Measurements from ENCODE around the gene SPTBN1. TPM values are rescaled to one million over a fixed set of nuclear protein-coding genes. Genes with fewer than 3 reads are reported as not detected.

Gene SPTBN1
- total and polyA plus RNA-seq, 5 donors: 141 to 348 (median 331) TPM

DNA sequence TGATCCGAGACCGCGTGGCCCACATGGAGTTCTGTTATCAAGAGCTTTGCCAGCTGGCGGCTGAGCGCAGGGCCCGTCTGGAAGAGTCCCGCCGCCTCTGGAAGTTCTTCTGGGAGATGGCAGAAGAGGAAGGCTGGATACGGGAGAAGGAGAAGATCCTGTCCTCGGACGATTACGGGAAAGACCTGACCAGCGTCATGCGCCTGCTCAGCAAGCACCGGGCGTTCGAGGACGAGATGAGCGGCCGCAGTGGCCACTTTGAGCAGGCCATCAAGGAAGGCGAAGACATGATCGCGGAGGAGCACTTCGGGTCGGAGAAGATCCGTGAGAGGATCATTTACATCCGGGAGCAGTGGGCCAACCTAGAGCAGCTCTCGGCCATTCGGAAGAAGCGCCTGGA is 172.8 kb downstream of the SPTBN1 start:
- H3K4me1 ChIP-seq (ENCODE audit: control insufficient read depth, insufficient read depth, low read length): peaks cover 31% of the 10 kb centered on the region
- ATAC-seq (no peak), DNase-seq (no peak)
- no peaks in the 10 kb centered on the region for H3K27me3 ChIP-seq (ENCODE audit: control insufficient read depth, insufficient read depth)
- no peak overlapping the region for H3K27ac ChIP-seq (ENCODE audit: low read length)
- WGBS: 90% methylated on average over 30 of the region's 30 CpGs
- intact Hi-C loops (cut with DNase I): no loop called here
- no peaks in the 10 kb centered on the region for H3K9me3 ChIP-seq (ENCODE audit: control insufficient read depth, low read length)
- H3K4me3 ChIP-seq (ENCODE audit: low read length): no peak overlapping the region

DNA sequence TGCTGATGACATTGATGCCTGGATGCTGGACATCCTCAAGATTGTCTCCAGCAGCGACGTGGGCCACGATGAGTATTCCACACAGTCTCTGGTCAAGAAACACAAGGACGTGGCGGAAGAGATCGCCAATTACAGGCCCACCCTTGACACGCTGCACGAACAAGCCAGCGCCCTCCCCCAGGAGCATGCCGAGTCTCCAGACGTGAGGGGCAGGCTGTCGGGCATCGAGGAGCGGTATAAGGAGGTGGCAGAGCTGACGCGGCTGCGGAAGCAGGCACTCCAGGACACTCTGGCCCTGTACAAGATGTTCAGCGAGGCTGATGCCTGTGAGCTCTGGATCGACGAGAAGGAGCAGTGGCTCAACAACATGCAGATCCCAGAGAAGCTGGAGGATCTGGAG is 173.3 kb downstream of the SPTBN1 start:
- ATAC-seq (no peak), DNase-seq (no peak)
- Histone ChIP-seq H3K4me3 (ENCODE audit: low read length) (no peak overlapping the region), H3K27ac (ENCODE audit: low read length) (no peak overlapping the region), H3K4me1 (ENCODE audit: control insufficient read depth, insufficient read depth, low read length) (peaks cover 34% of the 10 kb centered on the region), H3K27me3 (ENCODE audit: control insufficient read depth, insufficient read depth) (no peaks in the 10 kb centered on the region), H3K9me3 (ENCODE audit: control insufficient read depth, low read length) (no peaks in the 10 kb centered on the region)
- intact Hi-C loops (cut with DNase I): no loop called here
- WGBS: 91% methylated on average over 20 of the region's 20 CpGs

DNA sequence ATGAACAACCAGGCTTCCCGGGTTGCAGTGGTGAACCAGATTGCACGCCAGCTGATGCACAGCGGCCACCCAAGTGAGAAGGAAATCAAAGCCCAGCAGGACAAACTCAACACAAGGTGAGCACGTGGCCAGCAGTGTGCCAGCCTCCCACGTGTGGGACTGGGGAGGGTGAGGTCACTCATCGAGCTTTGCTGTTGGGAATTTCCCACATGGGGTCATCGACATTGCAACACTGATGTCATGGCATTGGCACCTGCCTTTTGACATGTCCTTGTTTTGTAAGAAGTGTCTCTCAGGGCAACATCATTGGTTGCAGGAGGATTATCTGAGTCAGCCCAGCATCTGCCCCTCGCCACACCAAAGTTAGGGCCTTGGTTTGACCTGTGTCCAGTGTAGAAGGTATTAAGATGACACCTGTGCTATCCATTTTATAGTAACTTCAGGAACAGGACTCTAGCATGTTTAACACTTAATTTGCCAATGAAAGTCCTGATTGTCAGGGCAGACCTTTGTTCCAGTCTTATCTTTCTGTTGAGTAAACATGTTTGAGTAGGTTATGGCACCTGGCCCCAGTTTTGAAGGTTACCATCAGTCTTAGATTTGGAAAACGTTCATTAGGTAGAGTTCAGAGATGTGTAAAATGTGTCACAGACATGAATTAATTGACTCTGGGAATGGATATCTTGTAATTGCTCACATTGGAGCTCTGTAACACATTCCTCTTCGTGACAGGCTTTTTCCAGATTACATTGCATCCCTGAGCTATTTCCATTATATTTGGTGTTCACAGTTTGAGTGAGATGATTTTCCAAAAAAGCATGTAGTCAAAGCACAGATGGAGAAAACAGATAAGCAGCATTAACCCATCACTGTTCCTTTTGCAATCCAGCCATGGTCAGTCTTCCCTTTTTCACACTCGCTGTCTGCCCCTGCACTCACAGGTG is 174.1 kb downstream of the SPTBN1 start:
- ATAC-seq (peak; percentile 22 to 26), DNase-seq (peak; percentile 55 to 65 (median 61))
- Histone ChIP-seq H3K27ac (ENCODE audit: low read length) (peak overlapping the region; percentile 10), H3K9me3 (ENCODE audit: control insufficient read depth, low read length) (no peaks in the 10 kb centered on the region), H3K27me3 (ENCODE audit: control insufficient read depth, insufficient read depth) (no peaks in the 10 kb centered on the region), H3K4me3 (ENCODE audit: low read length) (no peak overlapping the region), H3K4me1 (ENCODE audit: control insufficient read depth, insufficient read depth, low read length) (peaks cover 39% of the 10 kb centered on the region)
- intact Hi-C loops (cut with DNase I): loop anchor here in 1 of 4 donors (10.0 kb wide), 1 partner anchor 105 kb away; no protein-coding TSS in a partner anchor
- 43% methylated on average over 11 of the region's 11 CpGs for WGBS

DNA sequence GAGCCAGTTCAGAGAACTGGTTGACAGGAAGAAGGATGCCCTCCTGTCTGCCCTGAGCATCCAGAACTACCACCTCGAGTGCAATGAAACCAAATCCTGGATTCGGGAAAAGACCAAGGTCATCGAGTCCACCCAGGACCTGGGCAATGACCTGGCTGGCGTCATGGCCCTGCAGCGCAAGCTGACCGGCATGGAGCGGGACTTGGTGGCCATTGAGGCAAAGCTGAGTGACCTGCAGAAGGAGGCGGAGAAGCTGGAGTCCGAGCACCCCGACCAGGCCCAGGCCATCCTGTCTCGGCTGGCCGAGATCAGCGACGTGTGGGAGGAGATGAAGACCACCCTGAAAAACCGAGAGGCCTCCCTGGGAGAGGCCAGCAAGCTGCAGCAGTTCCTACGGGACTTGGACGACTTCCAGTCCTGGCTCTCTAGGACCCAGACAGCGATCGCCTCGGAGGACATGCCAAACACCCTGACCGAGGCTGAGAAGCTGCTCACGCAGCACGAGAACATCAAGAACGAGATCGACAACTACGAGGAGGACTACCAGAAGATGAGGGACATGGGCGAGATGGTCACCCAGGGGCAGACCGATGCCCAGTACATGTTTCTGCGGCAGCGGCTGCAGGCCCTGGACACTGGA is 174.9 kb downstream of the SPTBN1 start:
- intact Hi-C loops (cut with DNase I): loop anchor here in 1 of 4 donors (10.0 kb wide), 1 partner anchor 106 kb away; no protein-coding TSS in a partner anchor
- 52% methylated on average over 30 of the region's 30 CpGs for WGBS
- Histone ChIP-seq H3K4me3 (ENCODE audit: low read length) (no peak overlapping the region), H3K27me3 (ENCODE audit: control insufficient read depth, insufficient read depth) (no peaks in the 10 kb centered on the region), H3K9me3 (ENCODE audit: control insufficient read depth, low read length) (no peaks in the 10 kb centered on the region), H3K27ac (ENCODE audit: low read length) (peak overlapping the region; percentile 10), H3K4me1 (ENCODE audit: control insufficient read depth, insufficient read depth, low read length) (peaks cover 38% of the 10 kb centered on the region)
- peak; percentile 53 to 78 (median 74) for DNase-seq
- ATAC-seq: peak in 1 of 2 donors; percentile 31

DNA sequence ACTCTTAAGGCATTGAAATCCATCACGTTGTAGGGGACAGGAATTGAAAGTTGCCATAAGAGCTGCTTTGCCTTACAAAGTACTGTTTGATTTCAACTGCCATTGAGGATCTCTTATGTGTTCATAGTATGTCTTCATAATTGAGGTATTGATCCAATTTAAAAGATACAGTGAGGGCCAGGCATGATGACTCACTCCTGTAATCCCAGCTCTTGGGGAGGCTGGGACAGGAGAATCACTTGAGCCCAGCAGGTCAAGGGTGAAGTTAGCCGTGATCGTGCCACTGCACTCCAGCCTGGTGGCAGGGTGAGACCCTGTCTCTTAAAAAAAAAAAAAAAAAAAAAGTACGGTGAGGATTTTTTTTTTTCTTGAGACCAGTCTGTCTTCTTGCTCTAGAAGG is 175.6 kb downstream of the SPTBN1 start:
- no peak overlapping the region for H3K4me3 ChIP-seq (ENCODE audit: low read length)
- peaks cover 39% of the 10 kb centered on the region for H3K4me1 ChIP-seq (ENCODE audit: control insufficient read depth, insufficient read depth, low read length)
- intact Hi-C loops (cut with DNase I): loop anchor here in 1 of 4 donors (10.0 kb wide), 1 partner anchor 107 kb away; no protein-coding TSS in a partner anchor
- H3K27ac ChIP-seq (ENCODE audit: low read length): no peak overlapping the region
- ATAC-seq (no peak), DNase-seq (no peak)
- WGBS: 50% methylated on average over 4 of the region's 4 CpGs
- no peaks in the 10 kb centered on the region for H3K9me3 ChIP-seq (ENCODE audit: control insufficient read depth, low read length)
- H3K27me3 ChIP-seq (ENCODE audit: control insufficient read depth, insufficient read depth): no peaks in the 10 kb centered on the region

DNA sequence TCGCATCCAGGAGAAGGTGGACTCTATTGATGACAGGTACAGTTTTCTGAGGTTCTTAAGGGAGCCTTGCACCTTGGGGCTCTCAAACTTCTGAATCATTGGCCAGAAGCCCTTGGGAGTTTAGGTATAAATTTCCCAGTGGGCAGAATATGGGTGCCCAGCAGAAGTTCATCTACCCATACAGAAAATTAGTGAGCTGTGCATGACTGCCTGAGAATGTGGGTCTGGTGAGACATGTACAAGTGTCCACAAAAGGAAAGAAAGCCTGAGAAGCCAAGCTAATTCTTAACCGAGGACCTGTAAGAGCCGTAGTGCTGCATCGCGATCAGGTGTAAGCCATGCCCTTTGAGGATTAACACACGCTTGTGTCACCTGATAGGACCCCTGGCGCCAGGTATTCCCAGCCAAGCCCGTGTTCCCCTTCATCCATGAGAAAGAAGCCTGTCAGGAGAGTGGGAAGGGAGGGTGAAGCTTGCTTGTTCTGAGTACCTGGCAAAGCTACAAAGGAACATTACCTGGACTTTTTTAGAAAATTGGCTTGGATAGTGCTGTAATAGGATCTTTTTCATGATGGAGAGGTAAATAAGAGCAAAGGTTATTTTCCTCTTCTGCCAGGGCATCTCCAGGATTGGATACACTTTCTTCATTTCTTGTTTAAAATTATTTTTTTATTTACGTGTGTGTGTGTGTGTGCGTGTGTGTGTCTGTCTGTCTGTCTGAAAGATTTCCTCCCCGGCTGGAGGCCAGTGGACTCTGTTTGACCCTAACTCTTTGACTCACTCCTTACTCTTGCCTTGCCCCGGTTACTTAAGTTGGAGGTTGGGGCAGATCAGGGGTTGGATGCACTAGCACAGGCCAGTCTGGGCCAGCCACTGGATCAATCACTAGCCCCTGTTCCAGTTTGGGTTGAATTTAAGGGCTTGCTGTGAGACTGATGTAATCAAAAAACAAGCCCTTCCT is 176.9 kb downstream of the SPTBN1 start:
- Histone ChIP-seq H3K4me1 (ENCODE audit: control insufficient read depth, insufficient read depth, low read length) (peaks cover 38% of the 10 kb centered on the region), H3K27ac (ENCODE audit: low read length) (peak overlapping the region; percentile 69), H3K9me3 (ENCODE audit: control insufficient read depth, low read length) (no peaks in the 10 kb centered on the region), H3K4me3 (ENCODE audit: low read length) (no peak overlapping the region), H3K27me3 (ENCODE audit: control insufficient read depth, insufficient read depth) (no peaks in the 10 kb centered on the region)
- ATAC-seq: peak in 1 of 2 donors; percentile 10
- 67% methylated on average over 12 of the region's 12 CpGs for WGBS
- intact Hi-C loops (cut with DNase I): loop anchor here in 1 of 4 donors (10.0 kb wide), 1 partner anchor 108 kb away; no protein-coding TSS in a partner anchor
- DNase-seq: peak in 2 of 3 donors; percentile 49 to 51

DNA sequence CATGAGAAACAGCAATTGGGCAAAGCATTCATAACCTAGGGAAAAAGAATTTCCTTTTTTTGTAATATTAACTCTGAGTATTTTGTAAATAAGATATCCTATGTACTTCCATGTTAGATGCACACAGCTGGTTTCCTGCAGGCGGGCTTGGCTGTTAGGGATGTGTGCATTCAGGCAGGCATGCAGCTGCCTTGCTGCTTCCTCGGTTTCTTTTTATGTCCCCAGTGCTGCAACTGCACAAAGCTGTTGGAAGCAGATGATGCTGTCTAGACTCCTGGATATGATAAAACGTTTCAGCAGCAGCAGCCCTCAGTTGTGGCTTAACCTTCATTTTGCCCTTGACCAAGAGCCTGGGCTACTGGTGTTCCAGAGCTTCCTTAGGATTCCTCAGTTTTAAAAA is 177.9 kb downstream of the SPTBN1 start:
- Histone ChIP-seq H3K4me1 (ENCODE audit: control insufficient read depth, insufficient read depth, low read length) (peaks cover 38% of the 10 kb centered on the region), H3K9me3 (ENCODE audit: control insufficient read depth, low read length) (no peaks in the 10 kb centered on the region), H3K27me3 (ENCODE audit: control insufficient read depth, insufficient read depth) (no peaks in the 10 kb centered on the region), H3K27ac (ENCODE audit: low read length) (peak overlapping the region; percentile 25), H3K4me3 (ENCODE audit: low read length) (no peak overlapping the region)
- intact Hi-C loops (cut with DNase I): loop anchor here in 1 of 4 donors (10.0 kb wide), 1 partner anchor 109 kb away; no protein-coding TSS in a partner anchor
- ATAC-seq (no peak), DNase-seq (no peak)
- 34% methylated on average over 3 of the region's 3 CpGs for WGBS

DNA sequence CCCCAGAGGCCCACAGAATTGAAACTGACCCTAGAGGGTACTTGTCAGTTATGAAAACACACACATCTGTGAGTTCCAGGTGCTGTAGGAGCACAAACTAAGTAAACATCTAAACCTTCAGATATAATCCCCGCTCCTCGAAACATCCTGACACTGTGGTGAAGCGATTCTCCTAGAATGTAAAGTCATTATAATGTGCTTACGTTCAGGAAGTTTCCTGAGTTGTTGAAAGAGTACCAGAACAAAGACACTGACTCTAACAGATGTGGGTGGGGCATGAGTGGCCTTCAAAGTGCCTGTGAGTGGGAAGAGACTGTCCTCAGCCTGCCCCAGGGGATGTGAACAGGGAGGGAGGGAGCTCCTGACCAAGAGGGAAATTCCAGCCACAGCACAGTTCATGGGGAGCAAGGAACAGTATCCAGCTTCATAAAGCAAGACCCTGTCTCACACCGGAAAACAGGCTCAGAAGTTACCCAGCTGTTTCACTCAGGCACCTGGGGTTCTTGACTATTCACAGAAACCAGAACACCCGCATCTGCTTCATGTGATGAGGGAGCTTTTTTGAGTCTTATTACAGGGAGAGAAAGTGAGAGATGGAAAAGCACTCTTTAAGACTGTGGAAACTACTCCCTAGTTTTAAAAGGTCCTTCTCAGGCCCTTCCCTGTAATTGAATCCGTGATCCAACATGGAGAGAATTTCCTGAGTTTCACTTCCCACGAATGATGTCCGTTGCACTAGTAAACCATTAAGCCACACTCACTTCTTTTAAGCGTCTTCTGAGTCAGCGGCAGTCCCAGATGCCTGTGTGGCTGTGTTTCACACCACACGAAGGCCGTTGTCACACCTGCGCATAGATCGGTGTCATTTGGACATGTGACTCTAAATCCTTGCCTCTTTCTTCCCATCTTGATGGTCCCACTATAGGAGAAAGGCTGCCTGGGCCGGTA is 178.7 kb downstream of the SPTBN1 start:
- peak; percentile 65 to 74 (median 70) for DNase-seq
- H3K27ac ChIP-seq (ENCODE audit: low read length): peak overlapping the region; percentile 98
- peaks cover 42% of the 10 kb centered on the region for H3K4me1 ChIP-seq (ENCODE audit: control insufficient read depth, insufficient read depth, low read length)
- no peaks in the 10 kb centered on the region for H3K27me3 ChIP-seq (ENCODE audit: control insufficient read depth, insufficient read depth)
- no peaks in the 10 kb centered on the region for H3K9me3 ChIP-seq (ENCODE audit: control insufficient read depth, low read length)
- ATAC-seq: peak; percentile 65 to 90
- 31% methylated on average over 16 of the region's 16 CpGs for WGBS
- intact Hi-C loops (cut with DNase I): loop anchor here in 1 of 4 donors (10.0 kb wide), 1 partner anchor 110 kb away; no protein-coding TSS in a partner anchor
- no peak overlapping the region for H3K4me3 ChIP-seq (ENCODE audit: low read length)

DNA sequence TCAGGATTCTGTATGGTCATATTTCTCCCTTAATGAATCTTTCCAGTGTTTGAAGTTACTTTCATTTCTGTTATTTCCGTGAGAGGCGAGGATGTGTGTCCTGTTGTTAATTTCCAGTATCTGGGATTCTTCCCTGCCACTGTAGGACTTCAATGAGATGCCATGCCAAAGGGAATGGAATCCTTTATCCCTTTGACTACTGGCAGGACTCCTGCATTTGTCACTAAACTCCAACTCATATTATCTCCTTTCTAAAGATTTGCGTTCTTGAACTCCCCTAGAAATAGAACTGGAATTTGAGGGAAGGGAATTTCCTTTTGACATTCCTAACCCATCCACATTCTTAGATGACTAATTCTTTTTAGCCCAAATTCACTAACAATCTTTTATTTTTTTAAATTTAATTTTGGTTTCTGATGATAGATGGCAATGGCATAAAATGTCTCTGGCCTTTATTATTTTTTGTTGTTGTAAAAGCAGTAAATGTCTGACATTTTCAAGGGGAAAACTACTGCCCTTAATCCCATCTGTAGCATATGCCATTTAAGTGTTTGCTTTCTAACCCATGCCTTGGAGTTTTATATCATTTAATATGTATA is 179.5 kb downstream of the SPTBN1 start:
- H3K27me3 ChIP-seq (ENCODE audit: control insufficient read depth, insufficient read depth): no peaks in the 10 kb centered on the region
- H3K4me3 ChIP-seq (ENCODE audit: low read length): no peak overlapping the region
- H3K9me3 ChIP-seq (ENCODE audit: control insufficient read depth, low read length): no peaks in the 10 kb centered on the region
- ATAC-seq (peak; percentile 2 to 29), DNase-seq (no peak)
- peak overlapping the region; percentile 98 for H3K27ac ChIP-seq (ENCODE audit: low read length)
- WGBS: 12% methylated on average over 3 of the region's 3 CpGs
- intact Hi-C loops (cut with DNase I): loop anchor here in 1 of 4 donors (10.0 kb wide), 1 partner anchor 111 kb away; no protein-coding TSS in a partner anchor
- peaks cover 44% of the 10 kb centered on the region for H3K4me1 ChIP-seq (ENCODE audit: control insufficient read depth, insufficient read depth, low read length)
